PC-9 (cell line): ENCODE measurements around the gene WDR26.

ENCODE experiments used
- CTCF ChIP-seq: fragments of 200-600 bp; sonication (generic); conservative IDR thresholded peaks from 2 replicates; pipeline ENCODE4 v1.6.1; 2017; ENCODE audit warnings: mixed run types, antibody characterized with exemption, mild to moderate bottlenecking, moderate library complexity
- EZH2 ChIP-seq: fragments of 200-600 bp; sonication (generic); IDR thresholded peaks from 2 replicates; pipeline ENCODE4 v1.8.0; 2017; ENCODE audit warnings: antibody characterized with exemption, low read depth

DNA sequence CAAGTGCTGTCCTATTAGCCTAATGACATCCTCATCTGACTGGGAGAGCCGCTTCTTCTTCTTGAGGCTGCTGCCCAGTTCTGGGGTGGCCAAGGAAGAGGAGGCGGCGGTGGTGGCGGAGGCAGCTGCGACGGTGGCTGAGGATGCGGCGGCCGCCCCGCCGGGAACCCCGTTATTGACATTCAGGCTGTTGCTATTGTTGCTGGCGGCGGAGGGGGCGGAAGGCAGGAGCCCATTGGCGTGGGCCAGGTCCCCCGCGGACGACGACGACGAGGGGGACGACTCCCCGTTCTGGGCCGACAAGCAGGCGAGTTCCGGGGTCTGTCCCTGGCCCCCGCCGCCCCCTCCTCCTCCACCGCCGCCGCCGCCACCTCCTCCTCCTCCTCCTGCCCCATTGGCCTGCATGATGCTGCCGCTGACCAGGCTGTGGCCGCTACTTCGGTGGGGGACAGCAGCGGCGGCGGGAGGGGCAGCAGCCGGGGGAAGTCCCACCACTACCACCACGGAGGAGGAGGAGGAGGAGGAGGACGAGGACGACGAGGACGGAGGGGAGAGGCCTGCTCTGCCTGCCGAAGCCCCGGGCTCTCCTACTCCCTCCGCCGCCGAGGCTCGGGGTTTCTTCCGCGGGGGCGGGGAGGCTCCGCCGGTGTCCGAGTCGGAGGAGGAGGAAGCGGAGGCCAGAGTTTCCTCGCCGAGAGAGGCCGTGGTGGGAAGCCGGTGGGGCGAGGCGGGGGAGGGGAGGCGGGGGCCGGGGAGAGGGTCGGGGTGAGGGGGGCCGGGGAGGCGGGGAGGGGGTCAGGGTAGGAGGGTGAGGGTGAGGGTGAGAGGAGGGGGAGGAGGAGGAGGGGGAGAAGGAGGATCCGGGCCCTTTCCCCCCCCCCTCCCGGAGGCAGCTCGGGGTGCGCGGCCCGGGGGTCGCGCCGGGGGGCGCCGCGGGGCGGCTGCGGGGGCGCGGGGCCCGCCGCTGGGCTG, 610 bp downstream of the WDR26 start:
- TF ChIP-seq CTCF (no peak), EZH2 (no peak)
